B cell (primary cell): ENCODE measurements around the gene BNC2. TPM values are rescaled to one million over a fixed set of nuclear protein-coding genes. Genes with fewer than 3 reads are reported as not detected.

Experiments used
- ATAC-seq: fragments of 200-7000 bp; cut with Tn5 transposase; one replicate; pipeline ENCODE4 v1.10.0; 2021; ENCODE audit warnings: low read depth, mild to moderate bottlenecking, moderate number of reproducible peaks, moderate library complexity
- CTCF ChIA-PET: fragments of 350-600 bp; sonication (Branson Sonifier 250); formaldehyde crosslinking; loops from one replicate; lab custom pipeline; 2021; ENCODE audit warnings: antibody characterized with exemption, inconsistent platforms; lab: Charles Lee
- POLR2A ChIA-PET: fragments of 350-600 bp; sonication (Branson Sonifier 250); formaldehyde crosslinking; loops from one replicate; lab custom pipeline; 2021; ENCODE audit warnings: antibody characterized with exemption; lab: Charles Lee
- DNase-seq: peaks from one replicate; pipeline ENCODE4 v3.0.0; 2013
- H2AFZ ChIP-seq: 2 replicates; pipeline ENCODE4 v1.6.1; 2012; ENCODE audit warnings: mild to moderate bottlenecking, low read depth, low read length; ENCODE audit not compliant: insufficient read depth, poor library complexity, severe bottlenecking
- H3K27ac ChIP-seq, 2 donors: 1 replicate in 1 of 2; 2 replicates in 1 of 2; pipeline ENCODE4 v1.5.1; 2012 to 2013; ENCODE audit warnings: low read length in 2 of 2, mild to moderate bottlenecking in 2 of 2, moderate library complexity in 1 of 2
- H3K27me3 ChIP-seq, 4 experiments: fragments of 200-600 bp in 1 of 4; sonication (generic) in 1 of 4; replicated peaks in 1 of 4; 1 replicate in 2 of 4; 2 replicates in 2 of 4; pipeline versions ENCODE4 v1.6.1 to v1.7.0; 2013 to 2016; ENCODE audit warnings: low read length in 3 of 4, mild to moderate bottlenecking in 2 of 4, mixed read lengths in 1 of 4, moderate library complexity in 1 of 4; ENCODE audit not compliant: insufficient read depth in 4 of 4, control insufficient read depth in 3 of 4; ENCODE audit errors: control extremely low read depth in 1 of 4
- H3K36me3 ChIP-seq, 2 experiments: replicated peaks in 1 of 2; 1 replicate in 1 of 2; 2 replicates in 1 of 2; pipeline versions ENCODE4 v1.6.1 to v1.7.1; 2013; ENCODE audit warnings: low read length in 1 of 2; ENCODE audit not compliant: insufficient read depth in 2 of 2, control insufficient read depth in 1 of 2; ENCODE audit errors: control extremely low read depth in 1 of 2, extremely low read depth in 1 of 2
- H3K4me1 ChIP-seq, 2 donors: fragments of 200-600 bp in 1 of 2; sonication (generic) in 1 of 2; 1 replicate in 1 of 2; 2 replicates in 1 of 2; pipeline versions ENCODE4 v1.5.1 to v1.6.1; 2013 to 2017; ENCODE audit warnings: low read length in 2 of 2; ENCODE audit not compliant: control insufficient read depth in 2 of 2, insufficient read depth in 2 of 2
- H3K4me2 ChIP-seq: replicated peaks from 2 replicates; pipeline ENCODE3; 2012; ENCODE audit warnings: mild to moderate bottlenecking, low read depth, low read length; ENCODE audit not compliant: poor library complexity, severe bottlenecking
- H3K4me3 ChIP-seq, 5 experiments: fragments of 200-600 bp in 1 of 5; sonication (generic) in 1 of 5; 1 replicate in 3 of 5; 2 replicates in 2 of 5; pipeline versions ENCODE4 v1.5.1 to v1.7.0; 2011 to 2016; ENCODE audit warnings: low read length in 4 of 5, mild to moderate bottlenecking in 4 of 5, low read depth in 2 of 5, control low read depth in 1 of 5, moderate library complexity in 1 of 5; ENCODE audit not compliant: insufficient read depth in 1 of 5; ENCODE audit errors: control extremely low read depth in 1 of 5, extremely low read depth in 1 of 5
- H3K79me2 ChIP-seq: fragments of 200-600 bp; sonication (generic); one replicate; pipeline ENCODE4 v1.6.0; 2016; ENCODE audit warnings: low read length; ENCODE audit not compliant: control insufficient read depth, insufficient read depth
- H3K9ac ChIP-seq: fragments of 200-600 bp; sonication (generic); 2 replicates; pipeline ENCODE4 v1.6.1; 2017; ENCODE audit warnings: mild to moderate bottlenecking, low read length, moderate library complexity
- H3K9me3 ChIP-seq, 3 donors: one replicate each; pipeline versions ENCODE4 v1.6.1 to v1.7.1; 2013; ENCODE audit warnings: low read length in 2 of 3; ENCODE audit not compliant: control insufficient read depth in 2 of 3, insufficient read depth in 1 of 3; ENCODE audit errors: control extremely low read depth in 1 of 3
- H4K20me1 ChIP-seq: 2 replicates; pipeline ENCODE4 v1.6.0; 2012; ENCODE audit warnings: mild to moderate bottlenecking, low read length; ENCODE audit not compliant: insufficient read depth, control insufficient read depth, poor library complexity, severe bottlenecking
- H3K27ac Mint-ChIP-seq: one replicate; pipeline ENCODE4 v1.8.0; 2021; ENCODE audit warnings: mixed read lengths
- H3K27me3 Mint-ChIP-seq: one replicate; pipeline ENCODE4 v1.8.0; 2021; ENCODE audit warnings: mixed read lengths
- H3K4me1 Mint-ChIP-seq: one replicate; pipeline ENCODE4 v1.8.0; 2021; ENCODE audit warnings: mixed read lengths
- H3K4me3 Mint-ChIP-seq: one replicate; pipeline ENCODE4 v1.8.0; 2021; ENCODE audit warnings: mixed read lengths
- H3K9me3 Mint-ChIP-seq: one replicate; pipeline ENCODE4 v1.8.0; 2022; ENCODE audit warnings: mixed read lengths; ENCODE audit not compliant: insufficient read depth
- CTCF ChIP-seq: fragments of 200-600 bp; IDR thresholded peaks from one replicate; pipeline ENCODE4 v1.8.0; 2022; ENCODE audit warnings: antibody characterized with exemption, mild to moderate bottlenecking
- EZH2 ChIP-seq: IDR thresholded peaks from 2 replicates; pipeline ENCODE4 v1.6.1; 2012; ENCODE audit warnings: borderline replicate concordance, low read depth, mild to moderate bottlenecking, moderate library complexity, low read length; ENCODE audit not compliant: insufficient read depth, poor library complexity, severe bottlenecking
- WGBS: methylation state at CpG from one replicate; pipeline ENCODE4 v1.1.5; 2013; ENCODE audit warnings: missing lambda C conversion rate; ENCODE audit not compliant: insufficient coverage; 5-methylcytosine and 5-hydroxymethylcytosine counted together
- intact Hi-C: fragments of 100-400 bp; cut with micrococcal nuclease; formaldehyde crosslinking; loops from one replicate; pipeline ENCODE4 v1.10.0; 2022
- polyA plus RNA-seq: library from polyadenylated mRNA; depleted of rRNA; stranded (reverse); fragments of >200 nt; gene quantifications from 2 replicates; pipeline ENCODE4 v1.2.3, GENCODE V29; 2012
- total RNA-seq, 2 donors: library from RNA; stranded (reverse); fragments of 120-200 nt in 1 of 2; gene quantifications; 1 replicate in 1 of 2; 2 replicates in 1 of 2; pipeline versions ENCODE4 v1.2.3 to v1.2.4, GENCODE V29; 2013 to 2022

BNC2 gene
- total and polyA plus RNA-seq, 2 donors (not counting 1 experiment from before 2014, with no cell fraction given): 0.01 TPM; not detected in 1

GRCh38 chr9:16830806-16831205 lies 39.7 kb downstream of the BNC2 start:
- intact Hi-C loops: no loop called here
- 76% methylated on average over 3 of the region's 4 CpGs for WGBS
- Histone ChIP-seq H3K4me1 (no peaks in the 10 kb centered on the region), H3K27ac (no peak overlapping the region), H3K4me2 (no peak overlapping the region), H3K36me3 (no peaks in the 10 kb centered on the region), H2AFZ (no peak overlapping the region), H3K9me3 (no peaks in the 10 kb centered on the region), H3K27me3 (peaks cover 0 to 3% (median 1%) of the 10 kb centered on the region in 4 experiments), H3K4me3 (no peak overlapping the region), H4K20me1 (no peaks in the 10 kb centered on the region), H3K79me2 (no peaks in the 10 kb centered on the region), H3K9ac (no peak overlapping the region)
- TF ChIP-seq EZH2 (no peak), CTCF (no peak)
- Mint-ChIP-seq H3K9me3 (no peaks in the 10 kb centered on the region), H3K4me1 (no peaks in the 10 kb centered on the region), H3K27ac (no peak overlapping the region), H3K27me3 (peaks cover 13% of the 10 kb centered on the region), H3K4me3 (no peak overlapping the region)
- DNase-seq (no peak), ATAC-seq (no peak)
- ChIA-PET POLR2A (no interaction called here), CTCF (no interaction called here)

- Histone ChIP-seq H3K27me3 (peaks cover 0 to 3% (median 1%) of the 10 kb centered on the region in 4 experiments), H3K36me3 (no peaks in the 10 kb centered on the region), H3K79me2 (no peaks in the 10 kb centered on the region), H3K9me3 (no peaks in the 10 kb centered on the region), H3K4me3 (no peak overlapping the region), H2AFZ (no peak overlapping the region), H3K4me1 (no peaks in the 10 kb centered on the region), H3K4me2 (no peak overlapping the region), H3K9ac (no peak overlapping the region), H3K27ac (no peak overlapping the region), H4K20me1 (no peaks in the 10 kb centered on the region)
- Mint-ChIP-seq H3K27ac (no peak overlapping the region), H3K4me1 (no peaks in the 10 kb centered on the region), H3K9me3 (no peaks in the 10 kb centered on the region), H3K27me3 (peaks cover 13% of the 10 kb centered on the region), H3K4me3 (no peak overlapping the region)
- ATAC-seq (no peak), DNase-seq (no peak)
- POLR2A ChIA-PET: no interaction called here
- 33% methylated on average over 25 of the region's 30 CpGs for WGBS
- CTCF ChIA-PET: no interaction called here
- intact Hi-C loops: no loop called here
- no peak for TF ChIP-seq CTCF
- TF ChIP-seq EZH2: no peak
These were observed 41.9 kb downstream of the BNC2 start for GRCh38 chr9:16828340-16829281.
